ENCODE results near the gene ACTL7A. TPM values are rescaled to one million over a fixed set of nuclear protein-coding genes. Genes with fewer than 3 reads are reported as not detected.
"Not testable (repeated sequence)": the region's sequence is repeated elsewhere in the genome, so short reads cannot be mapped to it uniquely, and the experiment has no call there.

Gene ACTL7A
- total RNA-seq, 2 experiments from 2014 or later: not detected

DNA sequence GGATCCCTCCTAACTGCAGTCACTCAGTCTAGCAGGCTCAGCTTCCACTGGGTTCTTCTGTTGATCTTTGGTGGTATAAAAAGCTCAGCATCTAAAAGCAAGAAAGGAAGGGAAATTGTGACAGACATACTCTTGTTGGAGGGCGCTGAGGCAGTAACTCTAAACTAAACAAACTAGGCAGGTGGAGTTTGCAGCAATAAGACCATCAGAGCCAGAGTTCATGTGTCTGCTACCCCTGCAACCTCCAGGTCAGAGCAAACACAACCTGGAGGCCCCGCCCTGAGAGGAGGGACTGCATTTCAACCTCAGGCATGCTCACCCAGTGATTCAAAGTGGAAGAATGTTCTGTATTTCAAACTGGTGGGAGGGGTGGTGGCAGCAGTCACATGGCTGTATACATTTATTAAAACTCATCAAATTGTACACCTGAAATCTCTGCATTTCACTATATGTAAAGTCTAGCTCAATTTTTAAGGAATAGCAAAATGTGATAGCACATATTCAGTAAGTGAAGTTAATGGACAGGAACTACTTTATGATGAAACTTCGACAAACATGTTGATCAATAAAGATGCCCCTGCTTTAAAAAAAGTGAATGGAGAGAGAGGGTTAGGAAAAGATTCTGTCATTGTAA, 7.1 kb downstream of the ACTL7A start:
- no peak overlapping the region for H3K27ac Mint-ChIP-seq
- CTCF ChIA-PET: no interaction called here
- DNase-seq: no peak
- no peak overlapping the region for H3K4me3 Mint-ChIP-seq
- H3K4me1 Mint-ChIP-seq: no peaks in the 10 kb centered on the region
- H3K9me3 Mint-ChIP-seq: no peaks in the 10 kb centered on the region
- H3K36me3 Mint-ChIP-seq (ENCODE audit: low read depth): peaks cover 40% of the 10 kb centered on the region
- no peaks in the 10 kb centered on the region for H3K27me3 Mint-ChIP-seq
- POLR2A ChIA-PET: no interaction called here

DNA sequence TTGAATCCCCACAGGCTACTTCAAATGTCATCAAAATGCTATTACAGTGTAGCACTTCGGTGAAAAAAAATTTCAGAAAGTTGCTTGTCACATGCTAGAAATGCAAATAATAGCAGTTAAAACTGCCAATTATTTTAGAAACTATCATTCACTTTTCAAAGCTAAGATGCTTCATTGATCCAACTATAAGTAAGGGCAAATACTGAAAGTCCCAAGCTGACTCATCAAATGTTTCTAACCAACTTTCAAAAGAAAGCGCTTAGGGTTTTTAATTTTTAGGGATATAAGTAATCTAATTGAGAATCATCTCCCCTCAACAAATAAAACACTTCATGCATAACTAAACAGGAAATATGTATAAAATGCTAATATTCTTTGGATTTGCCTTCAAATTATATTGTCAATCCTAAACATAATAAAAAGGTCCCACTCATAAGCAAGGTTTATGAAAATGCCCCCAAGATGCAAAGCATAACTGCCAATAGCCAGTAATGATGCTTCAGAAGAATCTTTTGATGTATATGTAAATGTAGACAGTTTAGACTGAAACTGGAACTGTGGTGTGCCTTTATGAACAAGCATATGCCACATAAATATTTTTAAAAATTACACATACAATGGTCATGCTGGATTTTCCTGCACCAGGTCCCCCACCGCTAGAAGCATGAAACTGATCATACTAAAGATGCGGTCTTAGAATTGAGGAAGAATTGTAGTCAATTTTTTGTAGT, 12.2 kb downstream of the ACTL7A start:
- H3K27me3 Mint-ChIP-seq: no peaks in the 10 kb centered on the region
- no peak overlapping the region for H3K27ac Mint-ChIP-seq
- DNase-seq: no peak
- POLR2A ChIA-PET: no interaction called here
- CTCF ChIA-PET: no interaction called here
- peaks cover 68% of the 10 kb centered on the region for H3K36me3 Mint-ChIP-seq (ENCODE audit: low read depth)
- H3K4me1 Mint-ChIP-seq: no peaks in the 10 kb centered on the region
- H3K9me3 Mint-ChIP-seq: no peaks in the 10 kb centered on the region
- H3K4me3 Mint-ChIP-seq: no peak overlapping the region

DNA sequence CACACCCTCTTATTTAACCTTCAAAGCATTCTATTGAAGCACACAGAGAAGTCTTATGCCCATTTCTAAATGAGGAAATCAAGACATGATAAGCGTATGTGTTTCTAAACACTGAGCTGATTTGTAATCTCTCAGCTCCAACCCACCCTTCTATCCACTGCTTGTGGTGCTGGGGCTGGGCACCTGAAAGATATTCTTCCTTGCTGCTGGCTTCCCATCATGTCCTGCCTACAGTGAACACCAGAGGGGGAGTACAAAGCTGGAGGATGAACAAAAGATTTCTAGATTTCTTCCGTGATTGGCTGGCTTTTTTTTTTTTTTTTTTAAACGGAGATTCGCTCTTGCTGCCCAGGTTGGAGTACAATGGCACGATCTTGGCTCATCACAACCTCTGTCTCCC, 14.4 kb downstream of the ACTL7A start:
- H3K27ac Mint-ChIP-seq: no peak overlapping the region
- POLR2A ChIA-PET: no interaction called here
- no peaks in the 10 kb centered on the region for H3K9me3 Mint-ChIP-seq
- CTCF ChIA-PET: interaction anchor here (0.7 kb wide), 1 partner anchor 14 kb away, joined by 3 read pairs; no protein-coding TSS in a partner anchor
- no peak overlapping the region for H3K4me3 Mint-ChIP-seq
- no peak for DNase-seq
- H3K27me3 Mint-ChIP-seq: no peaks in the 10 kb centered on the region
- H3K36me3 Mint-ChIP-seq (ENCODE audit: low read depth): peaks cover 66% of the 10 kb centered on the region
- no peaks in the 10 kb centered on the region for H3K4me1 Mint-ChIP-seq

DNA sequence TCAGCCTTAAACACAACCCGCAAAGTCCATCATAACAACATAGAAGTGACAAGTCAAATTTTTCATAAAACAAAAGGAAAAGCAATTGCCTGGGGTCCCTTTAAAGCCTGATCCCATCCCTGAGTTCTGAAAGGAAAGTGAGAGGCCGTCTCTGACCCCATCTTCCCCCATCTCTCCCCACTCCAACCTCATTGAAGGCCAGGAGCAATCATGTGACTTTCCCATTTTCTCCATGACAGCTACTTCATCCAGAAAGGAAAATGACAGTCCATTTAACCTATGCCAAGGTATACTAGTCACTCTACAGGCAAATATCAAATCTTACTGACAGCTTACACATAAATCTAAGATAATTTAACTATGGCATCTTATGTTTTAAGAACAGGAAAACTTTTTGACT, 15.5 kb downstream of the ACTL7A start:
- Mint-ChIP-seq H3K4me1 (no peaks in the 10 kb centered on the region), H3K4me3 (no peak overlapping the region), H3K27ac (no peak overlapping the region), H3K27me3 (no peaks in the 10 kb centered on the region), H3K9me3 (no peaks in the 10 kb centered on the region), H3K36me3 (ENCODE audit: low read depth) (peaks cover 63% of the 10 kb centered on the region)
- CTCF ChIA-PET: no interaction called here
- DNase-seq: no peak
- POLR2A ChIA-PET: no interaction called here

DNA sequence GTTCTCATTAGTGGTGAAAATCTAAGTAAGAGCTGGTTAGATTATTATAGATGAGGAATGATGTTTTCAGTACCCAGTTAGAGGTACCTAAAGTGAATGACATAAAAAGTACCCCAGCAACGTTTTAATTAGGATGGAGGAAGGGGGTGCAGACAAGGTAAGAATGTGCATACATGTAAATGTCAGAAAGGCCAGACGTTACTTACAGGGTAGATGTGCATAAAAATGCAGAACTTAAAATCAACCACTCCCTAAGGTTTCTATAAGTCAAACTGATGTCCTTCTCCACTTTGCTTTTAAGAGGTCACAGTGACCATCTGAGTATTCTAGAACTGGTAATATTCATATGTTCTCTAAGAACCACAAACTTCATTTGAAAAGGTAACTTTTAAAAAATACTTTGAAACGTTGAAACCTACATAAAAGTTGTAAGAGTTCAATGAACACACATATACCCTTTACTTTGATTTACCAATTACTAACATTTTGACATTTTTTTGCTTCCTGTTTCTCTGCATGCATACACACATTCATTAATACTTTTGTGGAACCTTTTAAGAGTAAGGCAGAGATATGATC, 18.8 kb downstream of the ACTL7A start:
- ChIA-PET CTCF (no interaction called here), POLR2A (no interaction called here)
- Mint-ChIP-seq H3K4me1 (peaks cover 2% of the 10 kb centered on the region), H3K27me3 (no peaks in the 10 kb centered on the region), H3K4me3 (no peak overlapping the region), H3K27ac (no peak overlapping the region), H3K36me3 (ENCODE audit: low read depth) (peaks cover 47% of the 10 kb centered on the region), H3K9me3 (no peaks in the 10 kb centered on the region)
- no peak for DNase-seq

DNA sequence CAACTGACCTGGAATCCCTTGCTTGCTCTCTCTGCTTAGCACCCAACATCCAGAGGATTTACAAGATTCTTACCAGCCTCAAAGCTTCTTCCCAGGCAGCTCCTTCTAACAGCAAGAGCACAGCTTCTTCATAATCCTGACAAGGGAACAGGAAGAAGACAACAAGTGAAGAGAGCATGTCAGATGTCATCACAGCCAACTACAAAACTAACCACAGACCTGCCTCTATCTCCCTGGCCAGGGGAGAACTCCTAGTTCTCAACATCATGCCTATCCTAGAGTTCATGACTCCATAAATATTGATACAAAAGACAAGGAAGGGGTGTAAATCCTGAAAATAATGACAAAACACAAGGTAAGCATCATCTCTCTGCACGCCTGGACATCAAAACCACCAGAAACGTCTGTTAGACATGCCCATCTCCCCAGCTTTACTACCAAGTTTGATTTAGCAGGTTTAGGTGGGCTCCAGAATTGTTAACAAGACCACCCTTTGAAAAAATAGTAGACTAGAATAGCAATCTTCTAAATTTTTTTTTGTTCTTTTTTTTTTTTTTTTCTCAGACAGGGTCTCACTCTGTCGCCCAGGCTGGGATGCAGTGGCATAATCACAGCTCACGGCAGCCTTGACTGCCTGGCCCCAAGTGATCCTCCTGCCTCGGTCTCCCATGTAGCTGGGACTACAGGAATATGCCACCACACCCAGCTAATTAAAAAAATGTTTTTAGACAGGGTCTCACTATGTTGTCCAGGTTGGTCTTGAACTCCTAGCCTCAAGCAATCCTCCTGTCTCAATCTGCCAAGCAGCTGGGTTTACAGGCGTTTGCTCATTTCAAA, 20.2 kb downstream of the ACTL7A start:
- H3K27ac Mint-ChIP-seq: no peak overlapping the region
- H3K27me3 Mint-ChIP-seq: no peaks in the 10 kb centered on the region
- CTCF ChIA-PET: interaction anchor here (1.0 kb wide), 1 partner anchor 10 kb away, joined by 5 read pairs; no protein-coding TSS in a partner anchor

DNA sequence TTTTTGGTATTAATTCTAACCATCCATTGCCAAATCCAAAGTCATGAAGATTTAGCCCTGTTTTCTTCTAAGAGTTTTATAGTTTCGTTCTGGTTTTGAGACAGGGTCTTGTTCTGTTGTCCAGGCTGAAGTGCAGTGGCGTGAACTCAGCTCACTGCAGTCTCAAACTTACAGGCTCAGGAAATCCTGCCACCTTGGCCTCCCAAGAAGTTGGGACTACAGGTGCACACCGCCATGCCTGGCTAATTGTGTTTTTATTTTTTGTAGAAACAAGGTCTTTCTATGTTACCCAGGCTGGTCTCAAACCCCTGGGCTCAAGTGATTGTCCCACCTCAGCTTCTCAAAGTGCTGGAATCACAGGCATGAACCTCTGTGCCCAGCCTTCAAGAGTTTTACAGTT, 21.0 kb downstream of the ACTL7A start:
- CTCF ChIA-PET: no interaction called here
- POLR2A ChIA-PET: no interaction called here
- H3K36me3 Mint-ChIP-seq (ENCODE audit: low read depth): peaks cover 38% of the 10 kb centered on the region

More for the DNA sequence above, 20.2 kb downstream of the ACTL7A start:
- no peak for DNase-seq
- Mint-ChIP-seq H3K4me1 (peaks cover 6% of the 10 kb centered on the region), H3K9me3 (no peaks in the 10 kb centered on the region), H3K36me3 (ENCODE audit: low read depth) (peaks cover 46% of the 10 kb centered on the region), H3K4me3 (no peak overlapping the region)
- POLR2A ChIA-PET: no interaction called here

DNA sequence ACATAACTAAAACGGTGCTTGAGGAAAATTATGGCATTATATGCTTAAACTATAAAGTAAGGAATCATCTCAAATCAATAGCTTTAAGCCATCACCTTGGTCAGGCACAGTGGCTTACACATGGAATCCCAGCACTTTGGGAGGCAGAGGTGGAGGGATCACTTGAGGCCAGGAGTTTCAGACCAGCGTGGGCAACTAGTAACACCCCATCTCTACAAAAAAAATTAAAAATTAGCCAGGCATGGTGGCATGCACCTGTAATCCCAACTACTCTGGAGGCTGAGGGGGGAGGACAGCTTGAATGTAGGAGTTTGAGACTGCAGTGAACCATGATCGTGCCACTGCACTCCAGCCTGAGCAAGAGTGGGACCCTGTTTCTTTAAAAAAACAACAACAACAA, 22.6 kb downstream of the ACTL7A start:
- Mint-ChIP-seq H3K4me1 (peaks cover 6% of the 10 kb centered on the region), H3K27me3 (no peaks in the 10 kb centered on the region), H3K27ac (no peak overlapping the region), H3K4me3 (no peak overlapping the region), H3K36me3 (ENCODE audit: low read depth) (peaks cover 30% of the 10 kb centered on the region), H3K9me3 (no peaks in the 10 kb centered on the region)
- CTCF ChIA-PET: interaction anchor here (1.8 kb wide), 1 partner anchor 69 kb away, joined by 5 read pairs; no protein-coding TSS in a partner anchor
- POLR2A ChIA-PET: interaction anchor here (0.6 kb wide), 1 partner anchor 13 kb away, joined by 3 read pairs; no protein-coding TSS in a partner anchor
- no peak for DNase-seq

More for the DNA sequence above, 21.0 kb downstream of the ACTL7A start:
- no peak for DNase-seq
- H3K27ac Mint-ChIP-seq: no peak overlapping the region
- H3K27me3 Mint-ChIP-seq: no peaks in the 10 kb centered on the region
- H3K4me3 Mint-ChIP-seq: no peak overlapping the region
- H3K9me3 Mint-ChIP-seq: no peaks in the 10 kb centered on the region
- peaks cover 6% of the 10 kb centered on the region for H3K4me1 Mint-ChIP-seq

DNA sequence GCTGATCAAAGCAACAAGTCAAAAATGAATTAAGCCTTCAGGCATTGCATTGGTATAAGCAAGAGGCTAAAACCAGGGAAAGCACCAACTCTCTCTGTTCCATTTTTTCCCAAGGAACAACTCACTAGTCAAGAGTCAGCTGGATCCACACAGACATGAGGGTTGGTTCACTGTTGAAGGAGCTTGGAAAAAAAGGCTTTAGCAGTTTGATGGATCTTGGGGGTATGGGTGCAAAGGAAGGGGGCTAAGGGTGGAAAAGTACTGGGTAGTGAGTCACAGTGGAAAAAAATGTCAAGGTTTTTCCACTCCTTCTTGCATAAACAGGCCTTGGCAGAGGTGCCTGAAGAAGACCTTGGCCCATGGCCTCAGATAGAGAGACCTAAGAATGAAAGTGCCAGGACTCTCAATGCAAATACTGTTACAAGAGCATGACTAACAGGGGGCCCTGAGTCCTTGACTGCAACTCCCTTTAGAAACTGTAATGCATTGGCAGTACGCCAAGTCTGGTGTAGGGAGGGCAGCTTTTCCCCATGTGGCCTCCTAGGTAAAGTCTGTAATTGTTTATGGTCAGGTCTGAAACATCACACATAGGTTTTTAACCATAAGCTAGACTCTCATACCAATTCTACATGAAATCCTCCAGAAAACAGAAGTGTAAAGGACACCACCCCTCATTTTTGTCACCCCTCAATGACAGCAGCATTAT, 23.7 kb downstream of the ACTL7A start:
- ChIA-PET POLR2A (no interaction called here), CTCF (interaction anchor here (0.6 to 1.8 kb wide), 2 partner anchors 68 to 578 kb away, joined by 3 to 5 read pairs; no protein-coding TSS in a partner anchor)
- Mint-ChIP-seq H3K9me3 (no peaks in the 10 kb centered on the region), H3K36me3 (ENCODE audit: low read depth) (peaks cover 32% of the 10 kb centered on the region), H3K4me1 (peaks cover 6% of the 10 kb centered on the region), H3K4me3 (no peak overlapping the region), H3K27me3 (no peaks in the 10 kb centered on the region), H3K27ac (no peak overlapping the region)
- peak; percentile 18 for DNase-seq

DNA sequence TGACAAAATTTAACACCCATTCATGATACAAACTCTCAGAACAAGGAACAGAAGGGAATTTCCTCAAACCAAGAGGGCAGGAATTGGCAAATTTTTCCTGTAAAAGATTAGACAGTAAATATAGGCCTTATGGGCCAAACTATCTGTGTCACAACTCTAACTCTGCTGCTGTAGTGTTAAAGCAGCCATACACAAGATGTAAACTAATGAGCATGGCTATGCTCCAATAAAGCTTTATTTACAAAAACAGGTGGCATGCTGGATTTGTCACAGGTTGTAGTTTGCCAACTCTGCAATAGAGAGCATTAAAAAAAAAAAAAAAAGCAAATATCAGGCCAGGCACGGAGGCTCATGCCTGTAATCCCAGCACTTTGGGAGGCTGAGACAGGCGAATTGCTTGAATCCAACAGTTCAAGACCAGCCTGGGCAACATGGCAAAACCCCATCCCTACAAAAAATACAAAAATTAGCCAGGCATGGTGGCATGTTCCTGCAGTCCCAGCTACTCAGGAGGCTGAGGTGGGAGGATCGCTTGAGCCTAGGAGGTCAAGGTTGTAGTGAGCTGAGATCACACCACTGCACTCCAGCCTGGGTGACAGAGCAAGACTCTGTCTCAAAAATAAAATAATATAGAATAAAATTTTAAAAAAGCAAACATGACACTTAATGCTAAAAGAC, 24.7 kb downstream of the ACTL7A start:
- not testable (repeated sequence) for H3K4me1 Mint-ChIP-seq, H3K9me3 Mint-ChIP-seq, H3K27ac Mint-ChIP-seq

DNA sequence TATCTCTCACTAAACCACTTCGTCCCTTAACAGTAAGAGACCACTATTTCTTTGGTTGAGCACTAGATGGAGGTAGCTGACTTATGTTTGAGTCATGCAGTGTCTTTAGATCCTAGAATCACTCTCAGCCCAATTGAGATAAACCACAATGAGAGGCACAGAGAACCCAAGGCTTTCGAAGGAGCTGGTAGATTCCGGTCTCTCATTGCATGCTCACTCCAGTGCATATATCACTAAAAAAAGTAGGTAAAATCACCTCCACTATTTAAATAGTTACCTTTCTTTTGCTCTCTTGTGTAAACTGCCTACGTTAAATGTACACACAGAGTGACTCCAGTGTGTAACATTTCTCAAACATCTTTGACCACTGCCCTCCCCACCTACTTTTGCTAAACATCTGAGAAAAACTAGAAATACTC, 27.6 kb downstream of the ACTL7A start:
- peaks cover 6% of the 10 kb centered on the region for H3K4me1 Mint-ChIP-seq
- no peak overlapping the region for H3K27ac Mint-ChIP-seq
- CTCF ChIA-PET: interaction anchor here (0.5 kb wide), 1 partner anchor 13 kb away, joined by 3 read pairs; no protein-coding TSS in a partner anchor
- H3K9me3 Mint-ChIP-seq: no peaks in the 10 kb centered on the region
- H3K36me3 Mint-ChIP-seq (ENCODE audit: low read depth): peaks cover 41% of the 10 kb centered on the region
- H3K27me3 Mint-ChIP-seq: no peaks in the 10 kb centered on the region
- POLR2A ChIA-PET: no interaction called here
- H3K4me3 Mint-ChIP-seq: no peak overlapping the region
- no peak for DNase-seq

More for the DNA sequence above, 24.7 kb downstream of the ACTL7A start:
- H3K27me3 Mint-ChIP-seq, H3K4me3 Mint-ChIP-seq, POLR2A ChIA-PET, DNase-seq: not testable (repeated sequence)
- peaks cover 38% of the 10 kb centered on the region for H3K36me3 Mint-ChIP-seq (ENCODE audit: low read depth)
- CTCF ChIA-PET: interaction anchor here (0.6 kb wide), 1 partner anchor 577 kb away, joined by 3 read pairs; no protein-coding TSS in a partner anchor

Measured in activated CD4-positive, alpha-beta memory T cell treated with anti-CD3 and anti-CD28 coated beads, Interleukin-2, amount 10 ng/mL, durations not matched to agents 7 days and 5 days (primary cell).